Stomach (tissue), 4 donors: ENCODE results near the gene PPP1R15A.

Experiments
- EP300 ChIP-seq: sonication (generic); formaldehyde crosslinking; IDR thresholded peaks from one replicate; pipeline ENCODE4 v1.6.1; 2017; ENCODE audit warnings: antibody characterized with exemption
- POLR2A ChIP-seq, 4 donors: fragments of 450-650 bp; IDR thresholded peaks; one replicate each; pipeline ENCODE4 v1.6.1; 2016; ENCODE audit warnings: antibody characterized with exemption in 4 of 4, control low read depth in 2 of 4, mild to moderate bottlenecking in 1 of 4, moderate library complexity in 1 of 4
- TF ChIP-seq, protein P1 (sequence below), 7 experiments: fragments of 450-650 bp in 4 of 7; fragments of 200-600 bp in 3 of 7; sonication (generic) in 3 of 7; IDR thresholded peaks; one replicate each; pipeline ENCODE4 v1.5.1; 2016 to 2019; ENCODE audit warnings: antibody characterized with exemption in 7 of 7, control low read depth in 2 of 7, mild to moderate bottlenecking in 1 of 7

DNA sequence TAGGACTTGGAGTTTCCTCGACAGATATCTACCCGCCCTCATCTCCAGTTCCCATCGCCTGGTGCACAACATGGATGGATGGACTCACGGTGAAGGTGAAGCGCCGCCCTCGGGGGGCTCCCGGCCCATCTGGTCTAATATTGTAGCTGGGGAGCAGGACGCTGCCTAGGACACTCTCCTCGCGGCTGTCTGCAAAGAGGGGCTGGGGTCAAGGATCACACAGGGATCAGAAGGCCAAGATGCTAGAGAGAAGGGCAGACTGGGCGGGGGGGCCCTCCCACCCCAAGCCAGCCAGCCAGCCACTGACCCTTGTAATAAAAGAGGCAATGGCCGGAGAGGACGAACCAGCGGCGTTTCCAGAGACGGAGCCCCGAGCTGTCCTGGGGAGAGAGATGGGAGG, 10.9 kb upstream of the PPP1R15A start:
- TF ChIP-seq EP300 = no peak
- no peak for TF ChIP-seq POLR2A (IDR thresholded peaks at IDR 0.05)
- TF ChIP-seq, protein P1, sequence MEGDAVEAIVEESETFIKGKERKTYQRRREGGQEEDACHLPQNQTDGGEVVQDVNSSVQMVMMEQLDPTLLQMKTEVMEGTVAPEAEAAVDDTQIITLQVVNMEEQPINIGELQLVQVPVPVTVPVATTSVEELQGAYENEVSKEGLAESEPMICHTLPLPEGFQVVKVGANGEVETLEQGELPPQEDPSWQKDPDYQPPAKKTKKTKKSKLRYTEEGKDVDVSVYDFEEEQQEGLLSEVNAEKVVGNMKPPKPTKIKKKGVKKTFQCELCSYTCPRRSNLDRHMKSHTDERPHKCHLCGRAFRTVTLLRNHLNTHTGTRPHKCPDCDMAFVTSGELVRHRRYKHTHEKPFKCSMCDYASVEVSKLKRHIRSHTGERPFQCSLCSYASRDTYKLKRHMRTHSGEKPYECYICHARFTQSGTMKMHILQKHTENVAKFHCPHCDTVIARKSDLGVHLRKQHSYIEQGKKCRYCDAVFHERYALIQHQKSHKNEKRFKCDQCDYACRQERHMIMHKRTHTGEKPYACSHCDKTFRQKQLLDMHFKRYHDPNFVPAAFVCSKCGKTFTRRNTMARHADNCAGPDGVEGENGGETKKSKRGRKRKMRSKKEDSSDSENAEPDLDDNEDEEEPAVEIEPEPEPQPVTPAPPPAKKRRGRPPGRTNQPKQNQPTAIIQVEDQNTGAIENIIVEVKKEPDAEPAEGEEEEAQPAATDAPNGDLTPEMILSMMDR (IDR thresholded peaks at IDR 0.05) = no peak
